ENCODE data around the gene CCSER1. TPM values are rescaled to one million over a fixed set of nuclear protein-coding genes. Genes with fewer than 3 reads are reported as not detected.

Gene CCSER1
- total and polyA plus RNA-seq, 4 donors: 0.61 to 23.0 (median 3.8) TPM

DNA sequence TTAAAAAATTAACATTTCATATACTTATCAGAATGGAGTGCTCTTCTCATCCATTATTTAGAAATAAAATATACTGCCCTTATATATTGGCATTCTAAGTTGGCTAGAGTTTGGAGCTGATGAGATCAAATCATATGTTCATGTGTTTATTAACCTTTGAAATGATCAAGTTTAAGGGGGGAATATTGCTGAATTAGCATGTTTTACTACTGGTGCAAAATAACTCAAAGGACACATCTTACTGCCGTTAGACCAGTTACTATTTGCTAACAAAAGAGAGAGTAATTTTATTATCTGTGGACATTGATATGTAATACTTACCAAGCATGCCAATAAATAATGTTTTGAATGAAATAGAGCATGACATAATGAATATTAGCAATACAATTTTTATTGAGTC is 901.0 kb downstream of the CCSER1 start:
- no peak for ATAC-seq (ENCODE audit: insufficient read depth, low FRiP score)

DNA sequence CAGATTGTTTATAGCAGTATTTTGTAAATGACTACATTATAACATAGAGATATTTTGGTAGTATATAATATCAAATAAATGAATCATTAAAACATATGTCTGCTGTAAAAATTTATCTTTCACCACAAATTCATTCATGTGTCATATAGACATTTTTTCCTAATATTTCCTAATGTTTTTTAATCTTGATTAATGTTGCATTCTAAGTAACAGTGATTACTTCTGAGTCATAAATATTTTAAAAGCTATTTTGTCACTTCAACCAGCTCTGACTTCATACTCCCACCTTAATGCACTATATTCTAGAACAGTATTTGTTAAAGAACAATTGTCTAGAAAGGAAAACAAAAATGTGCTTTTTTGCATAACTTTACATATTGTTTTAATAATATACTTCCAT is 904.6 kb downstream of the CCSER1 start:
- ATAC-seq (ENCODE audit: insufficient read depth, low FRiP score): no peak

More for the DNA sequence above, 901.0 kb downstream of the CCSER1 start:
- no peak overlapping the region for H3K9ac ChIP-seq (ENCODE audit: insufficient read depth in 1 of 2, low read length in 2 of 2)
- no peak overlapping the region for H3K27ac ChIP-seq (ENCODE audit: low read depth in 1 of 2, low read length in 1 of 2)
- 89 to 100% methylated on average over 1 of the region's 1 CpG for WGBS, 2 donors
- no peaks in the 10 kb centered on the region for H3K36me3 ChIP-seq (ENCODE audit: control insufficient read depth in 4 of 4, insufficient read depth in 4 of 4, low read length in 4 of 4)
- H3K4me1 ChIP-seq (ENCODE audit: control insufficient read depth in 5 of 5, insufficient read depth in 5 of 5, low read length in 5 of 5): peaks cover 0 to 6% (median 0%) of the 10 kb centered on the region in 5 donors
- DNase-seq: no peak
- H3K4me3 ChIP-seq: no peak overlapping the region
- no peaks in the 10 kb centered on the region for H3K27me3 ChIP-seq (ENCODE audit: control insufficient read depth in 3 of 3, insufficient read depth in 3 of 3, low read length in 2 of 3)
- no peaks in the 10 kb centered on the region for H3K9me3 ChIP-seq (ENCODE audit: control insufficient read depth in 4 of 4, insufficient read depth in 3 of 4, low read length in 3 of 4)
- TF ChIP-seq CTCF (IDR thresholded peaks at IDR 0.05; ENCODE audit: control extremely low read depth, extremely low read depth): no peak

GRCh38 chr4:91032725-91033445 is 905.7 kb downstream of the CCSER1 start:
- no peaks in the 10 kb centered on the region for H3K36me3 ChIP-seq (ENCODE audit: control insufficient read depth in 4 of 4, insufficient read depth in 4 of 4, low read length in 4 of 4)
- H3K4me3 ChIP-seq: no peak overlapping the region
- H3K9me3 ChIP-seq (ENCODE audit: control insufficient read depth in 4 of 4, insufficient read depth in 3 of 4, low read length in 3 of 4): no peaks in the 10 kb centered on the region
- no peak overlapping the region for H3K27ac ChIP-seq (ENCODE audit: low read depth in 1 of 2, low read length in 1 of 2)
- 61 to 64% methylated on average over 4 of the region's 4 CpGs for whole genome bisulfite sequencing, 2 donors
- no peak for TF ChIP-seq CTCF (IDR thresholded peaks at IDR 0.05; ENCODE audit: control extremely low read depth, extremely low read depth)
- H3K9ac ChIP-seq (ENCODE audit: insufficient read depth in 1 of 2, low read length in 2 of 2): no peak overlapping the region
- ATAC-seq (ENCODE audit: insufficient read depth, low FRiP score) (no peak), DNase-seq (no peak)
- peaks cover 0 to 4% (median 0%) of the 10 kb centered on the region in 5 donors for H3K4me1 ChIP-seq (ENCODE audit: control insufficient read depth in 5 of 5, insufficient read depth in 5 of 5, low read length in 5 of 5)
- no peaks in the 10 kb centered on the region for H3K27me3 ChIP-seq (ENCODE audit: control insufficient read depth in 3 of 3, insufficient read depth in 3 of 3, low read length in 2 of 3)

More for the DNA sequence above, 904.6 kb downstream of the CCSER1 start:
- Histone ChIP-seq H3K4me3 (no peak overlapping the region), H3K9ac (ENCODE audit: insufficient read depth in 1 of 2, low read length in 2 of 2) (no peak overlapping the region), H3K4me1 (ENCODE audit: control insufficient read depth in 5 of 5, insufficient read depth in 5 of 5, low read length in 5 of 5) (peaks cover 0 to 4% (median 0%) of the 10 kb centered on the region in 5 donors), H3K36me3 (ENCODE audit: control insufficient read depth in 4 of 4, insufficient read depth in 4 of 4, low read length in 4 of 4) (no peaks in the 10 kb centered on the region), H3K27ac (ENCODE audit: low read depth in 1 of 2, low read length in 1 of 2) (no peak overlapping the region), H3K27me3 (ENCODE audit: control insufficient read depth in 3 of 3, insufficient read depth in 3 of 3, low read length in 2 of 3) (no peaks in the 10 kb centered on the region), H3K9me3 (ENCODE audit: control insufficient read depth in 4 of 4, insufficient read depth in 3 of 4, low read length in 3 of 4) (no peaks in the 10 kb centered on the region)
- no peak for TF ChIP-seq CTCF (IDR thresholded peaks at IDR 0.05; ENCODE audit: control extremely low read depth, extremely low read depth)
- DNase-seq: no peak
